ENCODE data around the gene SEC14L2.

Gene SEC14L2

GRCh38 chr22:30396871-30397655 lies at the start of gene SEC14L2:
TSS of gene SEC14L2 (plus strand) at chr22:30397018. CDS start at chr22:30397117, 99 bp downstream.
- no peak for FAIRE-seq

- FAIRE-seq = no peak
Observed at GRCh38 chr22:30347255-30347892, 49.4 kb upstream of the SEC14L2 start.

GRCh38 chr22:30348404-30348803 lies 48.4 kb upstream of the SEC14L2 start:
- FAIRE-seq = no peak

GRCh38 chr22:30348809-30349208 lies 48.0 kb upstream of the SEC14L2 start:
- no peak for FAIRE-seq

GRCh38 chr22:30351226-30351625 lies 45.6 kb upstream of the SEC14L2 start:
- no peak for FAIRE-seq

GRCh38 chr22:30354644-30355043 lies 42.2 kb upstream of the SEC14L2 start:
- FAIRE-seq = no peak

- FAIRE-seq = no peak
Observed at GRCh38 chr22:30356449-30357235, 40.2 kb upstream of the SEC14L2 start, which contains the start of the genes CCDC157 and SF3A1. TSS of gene CCDC157 (plus strand) at chr22:30357007. CDS start at chr22:30366001, 8,994 bp downstream. TSS of gene SF3A1 (minus strand) at chr22:30356894. CDS start at chr22:30356792, 102 bp downstream.

- FAIRE-seq = no peak
Observed at GRCh38 chr22:30357236-30357570, 39.6 kb upstream of the SEC14L2 start.

- no peak for FAIRE-seq
Observed at GRCh38 chr22:30357650-30358215, 39.1 kb upstream of the SEC14L2 start.

- no peak for FAIRE-seq
Observed at GRCh38 chr22:30358541-30358940, 38.3 kb upstream of the SEC14L2 start.

GRCh38 chr22:30361916-30362650 lies 34.7 kb upstream of the SEC14L2 start:
- FAIRE-seq = no peak

- no peak for FAIRE-seq
Observed at GRCh38 chr22:30362651-30363281, 34.1 kb upstream of the SEC14L2 start.

- no peak for FAIRE-seq
Observed at GRCh38 chr22:30365891-30366290, 30.9 kb upstream of the SEC14L2 start.

GRCh38 chr22:30368420-30368819 lies 28.4 kb upstream of the SEC14L2 start:
- no peak for FAIRE-seq

GRCh38 chr22:30370641-30371230 lies 26.1 kb upstream of the SEC14L2 start:
- no peak for FAIRE-seq

- no peak for FAIRE-seq
Observed at GRCh38 chr22:30371321-30371720, 25.5 kb upstream of the SEC14L2 start.

GRCh38 chr22:30371981-30372380 lies 24.8 kb upstream of the SEC14L2 start:
- no peak for FAIRE-seq

GRCh38 chr22:30372915-30373314 lies 23.9 kb upstream of the SEC14L2 start:
- FAIRE-seq = no peak

GRCh38 chr22:30373331-30374325 lies 23.2 kb upstream of the SEC14L2 start:
- no peak for FAIRE-seq

GRCh38 chr22:30375312-30375849 lies 21.4 kb upstream of the SEC14L2 start:
- FAIRE-seq = no peak
